A549 (cell line): Measurements from ENCODE around the gene DMRT1.

Experiments used
- CEBPB ChIP-seq, 2 experiments: fragments of >200 bp in 1 of 2; sonication (Bioruptor Twin) in 1 of 2; formaldehyde crosslinking in 1 of 2; IDR thresholded peaks; 2 replicates each; pipeline ENCODE4 v1.6.1; 2012 to 2016
- EP300 ChIP-seq, 2 experiments: fragments of >200 bp; sonication (Bioruptor Twin); formaldehyde crosslinking; IDR thresholded peaks; 2 replicates in 1 of 2; 3 replicates in 1 of 2; pipeline ENCODE4 v1.6.1; 2016 to 2017
- JUN ChIP-seq, 2 experiments: fragments of >200 bp; sonication (Bioruptor Twin); formaldehyde crosslinking; IDR thresholded peaks; 2 replicates in 1 of 2; 3 replicates in 1 of 2; pipeline ENCODE4 v1.6.1; 2016 to 2017
- JUNB ChIP-seq: fragments of >200 bp; sonication (Bioruptor Twin); formaldehyde crosslinking; IDR thresholded peaks from 2 replicates; pipeline ENCODE4 v1.6.1; 2016
- MAX ChIP-seq: IDR thresholded peaks from 2 replicates; pipeline ENCODE4 v1.6.1; 2012
- POLR2A ChIP-seq: IDR thresholded peaks from 2 replicates; pipeline ENCODE4 v1.6.1; 2012; ENCODE audit warnings: mild to moderate bottlenecking, low read length
- RCOR1 ChIP-seq: fragments of 150-350 bp; IDR thresholded peaks from 2 replicates; pipeline ENCODE4 v1.6.1; 2014; ENCODE audit warnings: antibody characterized with exemption, low read length, low read depth
- SMC3 ChIP-seq: fragments of >200 bp; sonication (Bioruptor Twin); formaldehyde crosslinking; IDR thresholded peaks from 3 replicates; pipeline ENCODE4 v1.6.1; 2018; ENCODE audit warnings: inconsistent platforms
- USF2 ChIP-seq: fragments of 450-650 bp; IDR thresholded peaks from 2 replicates; pipeline ENCODE4 v1.6.1; 2014; ENCODE audit warnings: antibody characterized with exemption
- TF ChIP-seq, protein P1 (sequence below): fragments of >200 bp; sonication (Bioruptor Twin); formaldehyde crosslinking; IDR thresholded peaks from 3 replicates; pipeline ENCODE4 v1.5.1; 2016

DNA sequence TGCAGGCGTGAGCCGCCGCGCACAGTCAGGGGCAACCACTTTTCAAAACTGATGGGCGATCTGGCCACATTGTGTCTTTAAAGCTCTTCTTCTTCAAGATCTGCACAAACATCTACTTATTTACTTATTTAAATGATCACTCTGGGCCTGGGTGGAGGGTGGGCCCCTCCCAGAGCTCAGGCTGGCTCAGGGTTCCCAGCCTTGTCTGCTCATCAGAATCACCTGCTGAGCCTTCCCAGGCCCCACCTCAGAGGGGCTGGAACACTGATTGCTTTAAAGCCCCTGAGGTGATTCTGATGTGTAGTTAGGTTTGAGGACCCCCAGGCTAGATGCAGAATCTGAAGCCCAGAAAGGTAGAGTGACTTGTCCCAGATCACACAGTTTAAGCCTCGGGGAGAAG, 45.6 kb upstream of the DMRT1 start:
- TF ChIP-seq, protein P1, sequence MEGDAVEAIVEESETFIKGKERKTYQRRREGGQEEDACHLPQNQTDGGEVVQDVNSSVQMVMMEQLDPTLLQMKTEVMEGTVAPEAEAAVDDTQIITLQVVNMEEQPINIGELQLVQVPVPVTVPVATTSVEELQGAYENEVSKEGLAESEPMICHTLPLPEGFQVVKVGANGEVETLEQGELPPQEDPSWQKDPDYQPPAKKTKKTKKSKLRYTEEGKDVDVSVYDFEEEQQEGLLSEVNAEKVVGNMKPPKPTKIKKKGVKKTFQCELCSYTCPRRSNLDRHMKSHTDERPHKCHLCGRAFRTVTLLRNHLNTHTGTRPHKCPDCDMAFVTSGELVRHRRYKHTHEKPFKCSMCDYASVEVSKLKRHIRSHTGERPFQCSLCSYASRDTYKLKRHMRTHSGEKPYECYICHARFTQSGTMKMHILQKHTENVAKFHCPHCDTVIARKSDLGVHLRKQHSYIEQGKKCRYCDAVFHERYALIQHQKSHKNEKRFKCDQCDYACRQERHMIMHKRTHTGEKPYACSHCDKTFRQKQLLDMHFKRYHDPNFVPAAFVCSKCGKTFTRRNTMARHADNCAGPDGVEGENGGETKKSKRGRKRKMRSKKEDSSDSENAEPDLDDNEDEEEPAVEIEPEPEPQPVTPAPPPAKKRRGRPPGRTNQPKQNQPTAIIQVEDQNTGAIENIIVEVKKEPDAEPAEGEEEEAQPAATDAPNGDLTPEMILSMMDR, result no peak
- no peak for TF ChIP-seq USF2
- no peak for TF ChIP-seq RCOR1
- no peak for TF ChIP-seq JUN (IDR thresholded peaks at IDR 0.05)
- no peak for TF ChIP-seq JUNB
- TF ChIP-seq POLR2A, result no peak
- no peak for TF ChIP-seq EP300 (IDR thresholded peaks at IDR 0.05)
- no peak for TF ChIP-seq MAX
- no peak for TF ChIP-seq CEBPB (IDR thresholded peaks at IDR 0.05)
- no peak for TF ChIP-seq SMC3
